GM20000 (cell line): ENCODE measurements around the gene FAM83C.

ENCODE experiments used
- DNase-seq: peaks from one replicate; pipeline ENCODE4 v3.0.0; 2012; ENCODE audit warnings: low spot score
- TF ChIP-seq, protein P1 (sequence below): IDR thresholded peaks from 2 replicates; pipeline ENCODE4 v1.5.1; 2012; ENCODE audit warnings: mild to moderate bottlenecking, control low read depth; ENCODE audit errors: extremely low read depth, missing control alignments

The FAM83C gene

GRCh38 chr20:35240811-35241293 lies 51.4 kb downstream of the FAM83C start:
- TF ChIP-seq, protein P1, sequence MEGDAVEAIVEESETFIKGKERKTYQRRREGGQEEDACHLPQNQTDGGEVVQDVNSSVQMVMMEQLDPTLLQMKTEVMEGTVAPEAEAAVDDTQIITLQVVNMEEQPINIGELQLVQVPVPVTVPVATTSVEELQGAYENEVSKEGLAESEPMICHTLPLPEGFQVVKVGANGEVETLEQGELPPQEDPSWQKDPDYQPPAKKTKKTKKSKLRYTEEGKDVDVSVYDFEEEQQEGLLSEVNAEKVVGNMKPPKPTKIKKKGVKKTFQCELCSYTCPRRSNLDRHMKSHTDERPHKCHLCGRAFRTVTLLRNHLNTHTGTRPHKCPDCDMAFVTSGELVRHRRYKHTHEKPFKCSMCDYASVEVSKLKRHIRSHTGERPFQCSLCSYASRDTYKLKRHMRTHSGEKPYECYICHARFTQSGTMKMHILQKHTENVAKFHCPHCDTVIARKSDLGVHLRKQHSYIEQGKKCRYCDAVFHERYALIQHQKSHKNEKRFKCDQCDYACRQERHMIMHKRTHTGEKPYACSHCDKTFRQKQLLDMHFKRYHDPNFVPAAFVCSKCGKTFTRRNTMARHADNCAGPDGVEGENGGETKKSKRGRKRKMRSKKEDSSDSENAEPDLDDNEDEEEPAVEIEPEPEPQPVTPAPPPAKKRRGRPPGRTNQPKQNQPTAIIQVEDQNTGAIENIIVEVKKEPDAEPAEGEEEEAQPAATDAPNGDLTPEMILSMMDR: no peak
- DNase-seq: no peak

DNA sequence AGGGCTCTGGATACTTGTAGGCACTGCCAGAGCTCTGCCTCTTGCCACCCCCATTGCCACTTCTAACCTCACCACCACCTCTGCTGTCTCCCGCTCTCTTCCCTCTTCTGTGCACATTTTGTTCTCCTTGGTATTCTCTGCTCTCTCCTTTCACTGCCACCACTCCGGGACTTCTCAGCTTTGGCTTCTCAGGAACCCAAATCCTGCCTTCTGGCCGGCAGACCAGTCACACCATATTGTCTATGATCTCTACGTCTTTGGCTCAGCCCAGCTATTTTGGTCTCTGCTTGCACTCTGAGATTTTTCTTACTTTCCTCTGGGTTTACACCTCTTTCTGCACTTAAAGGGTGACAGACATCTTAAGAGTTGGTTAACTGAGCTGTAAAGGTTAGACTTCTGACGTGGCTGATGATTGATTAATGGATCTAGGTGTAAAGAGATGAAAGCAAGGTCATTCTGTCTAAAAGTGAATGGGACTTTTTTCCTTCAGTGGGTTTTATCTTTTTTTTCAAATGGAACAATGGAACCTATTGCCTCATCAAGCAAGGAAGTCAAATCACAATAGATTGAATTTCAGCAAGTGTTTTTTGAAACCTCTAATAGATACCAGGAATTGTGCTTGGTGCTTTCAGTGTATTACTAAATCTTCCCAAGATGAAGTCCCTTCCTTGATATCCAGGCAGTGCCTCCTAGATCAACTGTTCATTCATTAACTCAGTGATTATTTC lies 52.0 kb downstream of the FAM83C start:
- DNase-seq: no peak
- TF ChIP-seq, protein P1: no peak

GRCh38 chr20:35238735-35239134 lies 53.5 kb downstream of the FAM83C start:
- DNase-seq: no peak
- TF ChIP-seq, protein P1: no peak

GRCh38 chr20:35238170-35238569 lies 54.1 kb downstream of the FAM83C start:
- TF ChIP-seq, protein P1: no peak
- no peak for DNase-seq

GRCh38 chr20:35237486-35237885 lies 54.7 kb downstream of the FAM83C start:
- TF ChIP-seq, protein P1: no peak
- no peak for DNase-seq

GRCh38 chr20:35235881-35236280 lies 56.3 kb downstream of the FAM83C start:
- DNase-seq: no peak

More at GRCh38 chr20:35235881-35236280, 56.3 kb downstream of the FAM83C start:
- TF ChIP-seq, protein P1: no peak
